ENCODE data around the gene ZNF397. TPM values are rescaled to one million over a fixed set of nuclear protein-coding genes. Genes with fewer than 3 reads are reported as not detected.
A peak's percentile ranks its signal among the peaks of the same experiment; 100 is the strongest.

Gene ZNF397
- total and polyA plus RNA-seq, 9 of the 15 experiments (the other 6 are each of a cell fraction or from before 2014, with no cell fraction given) = 6.4 to 24.2 (median 19.3) TPM

- H3K27me3 ChIP-seq (ENCODE audit: control insufficient read depth in 2 of 2, insufficient read depth in 2 of 2, low read length in 2 of 2) = no peaks in the 10 kb centered on the region
- no peak for ATAC-seq
- POLR2A ChIA-PET = no interaction called here
- no TSS peak for BruUV-seq (replicated peaks)
- H3K9me3 ChIP-seq (replicated peaks; ENCODE audit: control insufficient read depth, insufficient read depth, low read depth, low read length) = no peaks in the 10 kb centered on the region
- no peaks in the 10 kb centered on the region for H3K9me1 ChIP-seq (ENCODE audit: control insufficient read depth, insufficient read depth, low read length)
- H4K20me1 ChIP-seq (replicated peaks; ENCODE audit: control insufficient read depth, insufficient read depth, low read length) = no peaks in the 10 kb centered on the region
- no peaks in the 10 kb centered on the region for H3K36me3 ChIP-seq (ENCODE audit: control insufficient read depth, insufficient read depth, low read length)
- in situ Hi-C loops (cut with MboI) (no loop called here), intact Hi-C loops (cut with micrococcal nuclease) (loop anchor here (10.0 kb wide), 2 partner anchors 518 to 718 kb away; no protein-coding TSS in a partner anchor)
- H3K4me2 ChIP-seq (ENCODE audit: insufficient read depth, low read length) = no peak overlapping the region
- no peak overlapping the region for H3K27ac ChIP-seq (ENCODE audit: extremely low read depth, low read depth, low read length)
- H3K4me3 ChIP-seq = no peak overlapping the region
- DNase-seq (ENCODE audit: extremely low read depth in 1 of 4, low spot score in 3 of 4) = no peak
- H3K4me1 ChIP-seq (replicated peaks in 1 of 2; ENCODE audit: control insufficient read depth in 2 of 2, insufficient read depth in 2 of 2, low read length in 2 of 2) = peaks cover 3 to 11% of the 10 kb centered on the region in 2 experiments
- H2AFZ ChIP-seq (ENCODE audit: low read depth, low read length) = no peak overlapping the region
- 65% methylated on average over 1 of the region's 1 CpG for WGBS (ENCODE audit: insufficient coverage, low coverage, missing lambda C conversion rate)
- CTCF ChIA-PET (ENCODE audit: low intra/inter-chr PET ratio) = no interaction called here
- no peak overlapping the region for H3K9ac ChIP-seq (ENCODE audit: insufficient read depth in 1 of 2, low read depth in 2 of 2, low read length in 2 of 2)
- no peak for TF ChIP-seq ZNF354B (CRISPR knock-in tag; IDR thresholded peaks at IDR 0.05)
- TF ChIP-seq FOXJ2 (tag; IDR thresholded peaks at IDR 0.05) = peak; percentile 95
- TF ChIP-seq CBFA2T2 (conservative IDR thresholded peaks at IDR 0.05) = no peak
- no peak for TF ChIP-seq CREB1 (IDR thresholded peaks at IDR 0.05)
- no peak for TF ChIP-seq CREB1 (CRISPR knock-in tag; IDR thresholded peaks at IDR 0.05)
- no peak for TF ChIP-seq HNRNPL (IDR thresholded peaks at IDR 0.05; ENCODE audit: low read depth, low read length)
- TF ChIP-seq, protein P1, sequence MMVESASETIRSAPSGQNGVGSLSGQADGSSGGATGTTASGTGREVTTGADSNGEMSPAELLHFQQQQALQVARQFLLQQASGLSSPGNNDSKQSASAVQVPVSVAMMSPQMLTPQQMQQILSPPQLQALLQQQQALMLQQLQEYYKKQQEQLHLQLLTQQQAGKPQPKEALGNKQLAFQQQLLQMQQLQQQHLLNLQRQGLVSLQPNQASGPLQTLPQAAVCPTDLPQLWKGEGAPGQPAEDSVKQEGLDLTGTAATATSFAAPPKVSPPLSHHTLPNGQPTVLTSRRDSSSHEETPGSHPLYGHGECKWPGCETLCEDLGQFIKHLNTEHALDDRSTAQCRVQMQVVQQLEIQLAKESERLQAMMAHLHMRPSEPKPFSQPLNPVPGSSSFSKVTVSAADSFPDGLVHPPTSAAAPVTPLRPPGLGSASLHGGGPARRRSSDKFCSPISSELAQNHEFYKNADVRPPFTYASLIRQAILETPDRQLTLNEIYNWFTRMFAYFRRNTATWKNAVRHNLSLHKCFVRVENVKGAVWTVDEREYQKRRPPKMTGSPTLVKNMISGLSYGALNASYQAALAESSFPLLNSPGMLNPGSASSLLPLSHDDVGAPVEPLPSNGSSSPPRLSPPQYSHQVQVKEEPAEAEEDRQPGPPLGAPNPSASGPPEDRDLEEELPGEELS (CRISPR knock-in tag; IDR thresholded peaks at IDR 0.05; ENCODE audit: borderline replicate concordance) = no peak
- no peak for TF ChIP-seq ESRRB (CRISPR knock-in tag; IDR thresholded peaks at IDR 0.05; ENCODE audit: borderline replicate concordance)
- TF ChIP-seq WHSC1 (IDR thresholded peaks at IDR 0.05; ENCODE audit: low read length) = no peak
- no peak for TF ChIP-seq FOXM1 (IDR thresholded peaks at IDR 0.05; ENCODE audit: low read depth)
- no peak for TF ChIP-seq FOXM1 (CRISPR knock-in tag; IDR thresholded peaks at IDR 0.05; ENCODE audit: low read depth)
- no peak for TF ChIP-seq SPI1 (IDR thresholded peaks at IDR 0.05; ENCODE audit: borderline replicate concordance, low read depth, low read length)
- no peak for TF ChIP-seq CEBPB (tag; IDR thresholded peaks at IDR 0.05)
- no peak for TF ChIP-seq BMI1 (IDR thresholded peaks at IDR 0.05; ENCODE audit: low read length)
- no peak for TF ChIP-seq ZNF133 (CRISPR knock-in tag; IDR thresholded peaks at IDR 0.05)
- peak; percentile 43; the same call in 1 of the 2 replicates for TF ChIP-seq MAFG (tag; conservative IDR thresholded peaks at IDR 0.05)
- no peak for TF ChIP-seq ZKSCAN1 (IDR thresholded peaks at IDR 0.05; ENCODE audit: low read depth, low read length)
- no peak for FAIRE-seq
- H3K79me2 ChIP-seq (ENCODE audit: control insufficient read depth, insufficient read depth, low read length) = peaks cover 8% of the 10 kb centered on the region
Measured at GRCh38 chr18:35236571-35237363, 4.1 kb upstream of the ZNF397 start.

Measured in K562 (cell line).